HepG2 (cell line): ENCODE data around the gene SECTM1. TPM values are rescaled to one million over a fixed set of nuclear protein-coding genes. Genes with fewer than 3 reads are reported as not detected.

Experiments used
- ARHGAP35 ChIP-seq: sonication (generic); formaldehyde crosslinking; IDR thresholded peaks from 2 replicates; pipeline ENCODE4 v1.9.0; 2022; ENCODE audit warnings: mild to moderate bottlenecking, inconsistent platforms, moderate library complexity, missing genetic modification reagents, borderline replicate concordance
- BCL6 ChIP-seq: IDR thresholded peaks from 2 replicates; pipeline ENCODE4 v1.6.1; 2016; ENCODE audit warnings: missing genetic modification reagents, missing compliant biosample characterization
- KDM4B ChIP-seq: sonication (generic); formaldehyde crosslinking; IDR thresholded peaks from 2 replicates; pipeline ENCODE4 v1.4.0; 2020; ENCODE audit warnings: missing genetic modification reagents
- PHF21A ChIP-seq: sonication (generic); formaldehyde crosslinking; IDR thresholded peaks from 2 replicates; pipeline ENCODE4 v1.5.0; 2020; ENCODE audit warnings: mild to moderate bottlenecking, missing genetic modification reagents
- U2AF1 ChIP-seq: fragments of 200-400 bp; formaldehyde crosslinking; optimal IDR thresholded peaks from 2 replicates; pipeline ENCODE3; 2017; ENCODE audit warnings: mild to moderate bottlenecking, low read depth, low read length
- ZBTB7A ChIP-seq: sonication (generic); formaldehyde crosslinking; IDR thresholded peaks from 2 replicates; pipeline ENCODE4 v1.8.0; 2022; ENCODE audit warnings: mild to moderate bottlenecking, missing genetic modification reagents
- ZNF234 ChIP-seq: sonication (generic); formaldehyde crosslinking; conservative IDR thresholded peaks from 2 replicates; pipeline ENCODE4 v1.5.1; 2020; ENCODE audit warnings: mild to moderate bottlenecking, missing genetic modification reagents
- ZNF678 ChIP-seq: sonication (generic); formaldehyde crosslinking; IDR thresholded peaks from 2 replicates; pipeline ENCODE4 v1.4.0; 2020; ENCODE audit warnings: mild to moderate bottlenecking, missing genetic modification reagents
- polyA plus RNA-seq, 8 experiments: library from polyadenylated mRNA; depleted of rRNA in 3 of 8; stranded (reverse) in 7 of 8; unstranded in 1 of 8; fragments of >200 nt; fragmentation: Illumina TruSeq in 4 of 8; extraction: Trizol in 4 of 8; gene quantifications; 2 replicates each; pipeline versions ENCODE4 v1.2.1 to v1.2.3, GENCODE V29; 2011 to 2016; ENCODE audit warnings: low read depth in 4 of 8, missing spikeins in 1 of 8, mixed read lengths in 1 of 8; ENCODE audit not compliant: insufficient read depth in 1 of 8
- total RNA-seq, 5 experiments: library from RNA; depleted of rRNA; stranded (reverse); fragments of >200 nt; fragmentation: Illumina TruSeq; extraction: Trizol; gene quantifications; 2 replicates each; pipeline ENCODE4 v1.2.3, GENCODE V29; 2016; ENCODE audit warnings: low read depth in 1 of 5
- TF ChIP-seq, protein P1 (sequence below), 2 experiments: fragments of 450-650 bp in 1 of 2; sonication (generic) in 1 of 2; formaldehyde crosslinking in 1 of 2; IDR thresholded peaks; 2 replicates each; pipeline versions ENCODE4 v1.6.1 to v1.8.0; 2016 to 2022; ENCODE audit warnings: antibody characterized with exemption in 1 of 2, mild to moderate bottlenecking in 1 of 2, missing genetic modification reagents in 1 of 2
- TF ChIP-seq, protein P2 (sequence below): sonication (generic); formaldehyde crosslinking; IDR thresholded peaks from 2 replicates; pipeline ENCODE4 v1.5.0; 2020; ENCODE audit warnings: mild to moderate bottlenecking, missing genetic modification reagents
- TF ChIP-seq, protein P3 (sequence below): sonication (generic); formaldehyde crosslinking; IDR thresholded peaks from 2 replicates; pipeline ENCODE4 v1.4.0; 2020; ENCODE audit warnings: mild to moderate bottlenecking, missing genetic modification reagents
- TF ChIP-seq, protein P4 (sequence below): sonication (generic); formaldehyde crosslinking; IDR thresholded peaks from 2 replicates; pipeline ENCODE4 v1.9.0; 2022; ENCODE audit warnings: missing genetic modification reagents, mild to moderate bottlenecking, borderline replicate concordance
- TF ChIP-seq, protein P5 (sequence below): sonication (generic); formaldehyde crosslinking; IDR thresholded peaks from 2 replicates; pipeline ENCODE4 v1.4.0; 2020; ENCODE audit warnings: mild to moderate bottlenecking, missing genetic modification reagents, borderline replicate concordance

The SECTM1 gene
- total and polyA plus RNA-seq, 2 of the 13 experiments (the other 11 are each of a cell fraction or from before 2014, with no cell fraction given): 3.5 to 5.3 TPM

DNA sequence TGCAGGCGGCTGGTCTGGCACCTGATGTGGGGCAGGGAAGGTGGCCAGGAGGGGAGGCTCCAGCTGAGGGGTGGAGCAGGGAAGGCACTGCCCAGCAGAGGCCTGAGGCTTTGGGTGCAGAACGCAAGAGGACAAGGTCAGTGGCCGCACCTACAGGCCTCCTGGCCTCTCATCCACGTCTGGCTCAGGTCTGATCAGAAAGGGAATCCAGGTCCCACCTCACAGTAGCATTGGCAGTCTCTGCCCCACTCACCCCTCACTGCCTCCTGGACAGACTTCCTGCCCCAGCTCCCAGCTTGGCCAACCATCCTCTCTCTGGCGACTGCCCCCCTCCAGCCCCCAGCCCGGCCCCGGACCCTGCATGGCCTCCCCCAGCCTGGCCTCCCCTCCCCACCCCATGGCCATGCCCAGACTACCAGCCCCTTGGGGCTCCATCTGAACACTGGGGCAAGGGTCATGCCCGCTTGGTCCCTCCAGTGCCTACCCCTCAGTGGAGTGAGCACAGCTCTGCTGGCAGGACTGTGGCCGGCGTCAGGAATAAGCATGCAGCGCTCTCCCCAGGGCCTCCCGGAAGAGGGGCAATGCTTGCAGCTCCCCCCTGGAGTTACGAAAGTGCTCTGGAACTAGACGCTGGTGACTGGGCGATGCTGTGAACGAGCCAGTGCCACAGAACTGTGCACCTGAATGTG is 42.6 kb upstream of the SECTM1 start (continued):
- TF ChIP-seq, protein P1, sequence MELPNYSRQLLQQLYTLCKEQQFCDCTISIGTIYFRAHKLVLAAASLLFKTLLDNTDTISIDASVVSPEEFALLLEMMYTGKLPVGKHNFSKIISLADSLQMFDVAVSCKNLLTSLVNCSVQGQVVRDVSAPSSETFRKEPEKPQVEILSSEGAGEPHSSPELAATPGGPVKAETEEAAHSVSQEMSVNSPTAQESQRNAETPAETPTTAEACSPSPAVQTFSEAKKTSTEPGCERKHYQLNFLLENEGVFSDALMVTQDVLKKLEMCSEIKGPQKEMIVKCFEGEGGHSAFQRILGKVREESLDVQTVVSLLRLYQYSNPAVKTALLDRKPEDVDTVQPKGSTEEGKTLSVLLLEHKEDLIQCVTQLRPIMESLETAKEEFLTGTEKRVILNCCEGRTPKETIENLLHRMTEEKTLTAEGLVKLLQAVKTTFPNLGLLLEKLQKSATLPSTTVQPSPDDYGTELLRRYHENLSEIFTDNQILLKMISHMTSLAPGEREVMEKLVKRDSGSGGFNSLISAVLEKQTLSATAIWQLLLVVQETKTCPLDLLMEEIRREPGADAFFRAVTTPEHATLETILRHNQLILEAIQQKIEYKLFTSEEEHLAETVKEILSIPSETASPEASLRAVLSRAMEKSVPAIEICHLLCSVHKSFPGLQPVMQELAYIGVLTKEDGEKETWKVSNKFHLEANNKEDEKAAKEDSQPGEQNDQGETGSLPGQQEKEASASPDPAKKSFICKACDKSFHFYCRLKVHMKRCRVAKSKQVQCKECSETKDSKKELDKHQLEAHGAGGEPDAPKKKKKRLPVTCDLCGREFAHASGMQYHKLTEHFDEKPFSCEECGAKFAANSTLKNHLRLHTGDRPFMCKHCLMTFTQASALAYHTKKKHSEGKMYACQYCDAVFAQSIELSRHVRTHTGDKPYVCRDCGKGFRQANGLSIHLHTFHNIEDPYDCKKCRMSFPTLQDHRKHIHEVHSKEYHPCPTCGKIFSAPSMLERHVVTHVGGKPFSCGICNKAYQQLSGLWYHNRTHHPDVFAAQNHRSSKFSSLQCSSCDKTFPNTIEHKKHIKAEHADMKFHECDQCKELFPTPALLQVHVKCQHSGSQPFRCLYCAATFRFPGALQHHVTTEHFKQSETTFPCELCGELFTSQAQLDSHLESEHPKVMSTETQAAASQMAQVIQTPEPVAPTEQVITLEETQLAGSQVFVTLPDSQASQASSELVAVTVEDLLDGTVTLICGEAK (IDR thresholded peaks at IDR 0.05): no peak
- TF ChIP-seq, protein P1 (CRISPR knock-in tag; IDR thresholded peaks at IDR 0.05): no peak
- no peak for TF ChIP-seq ZNF678 (CRISPR knock-in tag)
- TF ChIP-seq, protein P2, sequence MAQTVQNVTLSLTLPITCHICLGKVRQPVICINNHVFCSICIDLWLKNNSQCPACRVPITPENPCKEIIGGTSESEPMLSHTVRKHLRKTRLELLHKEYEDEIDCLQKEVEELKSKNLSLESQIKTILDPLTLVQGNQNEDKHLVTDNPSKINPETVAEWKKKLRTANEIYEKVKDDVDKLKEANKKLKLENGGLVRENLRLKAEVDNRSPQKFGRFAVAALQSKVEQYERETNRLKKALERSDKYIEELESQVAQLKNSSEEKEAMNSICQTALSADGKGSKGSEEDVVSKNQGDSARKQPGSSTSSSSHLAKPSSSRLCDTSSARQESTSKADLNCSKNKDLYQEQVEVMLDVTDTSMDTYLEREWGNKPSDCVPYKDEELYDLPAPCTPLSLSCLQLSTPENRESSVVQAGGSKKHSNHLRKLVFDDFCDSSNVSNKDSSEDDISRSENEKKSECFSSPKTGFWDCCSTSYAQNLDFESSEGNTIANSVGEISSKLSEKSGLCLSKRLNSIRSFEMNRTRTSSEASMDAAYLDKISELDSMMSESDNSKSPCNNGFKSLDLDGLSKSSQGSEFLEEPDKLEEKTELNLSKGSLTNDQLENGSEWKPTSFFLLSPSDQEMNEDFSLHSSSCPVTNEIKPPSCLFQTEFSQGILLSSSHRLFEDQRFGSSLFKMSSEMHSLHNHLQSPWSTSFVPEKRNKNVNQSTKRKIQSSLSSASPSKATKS (CRISPR knock-in tag): no peak
- TF ChIP-seq, protein P3, sequence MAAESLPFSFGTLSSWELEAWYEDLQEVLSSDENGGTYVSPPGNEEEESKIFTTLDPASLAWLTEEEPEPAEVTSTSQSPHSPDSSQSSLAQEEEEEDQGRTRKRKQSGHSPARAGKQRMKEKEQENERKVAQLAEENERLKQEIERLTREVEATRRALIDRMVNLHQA (CRISPR knock-in tag): no peak
- no peak for TF ChIP-seq ARHGAP35 (CRISPR knock-in tag)
- TF ChIP-seq, protein P4, sequence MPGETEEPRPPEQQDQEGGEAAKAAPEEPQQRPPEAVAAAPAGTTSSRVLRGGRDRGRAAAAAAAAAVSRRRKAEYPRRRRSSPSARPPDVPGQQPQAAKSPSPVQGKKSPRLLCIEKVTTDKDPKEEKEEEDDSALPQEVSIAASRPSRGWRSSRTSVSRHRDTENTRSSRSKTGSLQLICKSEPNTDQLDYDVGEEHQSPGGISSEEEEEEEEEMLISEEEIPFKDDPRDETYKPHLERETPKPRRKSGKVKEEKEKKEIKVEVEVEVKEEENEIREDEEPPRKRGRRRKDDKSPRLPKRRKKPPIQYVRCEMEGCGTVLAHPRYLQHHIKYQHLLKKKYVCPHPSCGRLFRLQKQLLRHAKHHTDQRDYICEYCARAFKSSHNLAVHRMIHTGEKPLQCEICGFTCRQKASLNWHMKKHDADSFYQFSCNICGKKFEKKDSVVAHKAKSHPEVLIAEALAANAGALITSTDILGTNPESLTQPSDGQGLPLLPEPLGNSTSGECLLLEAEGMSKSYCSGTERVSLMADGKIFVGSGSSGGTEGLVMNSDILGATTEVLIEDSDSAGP: peak; percentile 10; the same call in 1 of the 2 replicates
- no peak for TF ChIP-seq ZNF234 (CRISPR knock-in tag)
- TF ChIP-seq, protein P5, sequence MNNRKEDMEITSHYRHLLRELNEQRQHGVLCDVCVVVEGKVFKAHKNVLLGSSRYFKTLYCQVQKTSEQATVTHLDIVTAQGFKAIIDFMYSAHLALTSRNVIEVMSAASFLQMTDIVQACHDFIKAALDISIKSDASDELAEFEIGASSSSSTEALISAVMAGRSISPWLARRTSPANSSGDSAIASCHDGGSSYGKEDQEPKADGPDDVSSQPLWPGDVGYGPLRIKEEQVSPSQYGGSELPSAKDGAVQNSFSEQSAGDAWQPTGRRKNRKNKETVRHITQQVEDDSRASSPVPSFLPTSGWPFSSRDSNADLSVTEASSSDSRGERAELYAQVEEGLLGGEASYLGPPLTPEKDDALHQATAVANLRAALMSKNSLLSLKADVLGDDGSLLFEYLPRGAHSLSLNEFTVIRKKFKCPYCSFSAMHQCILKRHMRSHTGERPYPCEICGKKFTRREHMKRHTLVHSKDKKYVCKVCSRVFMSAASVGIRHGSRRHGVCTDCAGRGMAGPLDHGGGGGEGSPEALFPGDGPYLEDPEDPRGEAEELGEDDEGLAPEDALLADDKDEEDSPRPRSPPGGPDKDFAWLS: no peak
- TF ChIP-seq BCL6 (CRISPR knock-in tag): peak; percentile 60
- 0 out of 2 replicates have a peak, but pooled peaks have one; percentile 53 for TF ChIP-seq PHF21A
- TF ChIP-seq ZBTB7A (CRISPR knock-in tag): peak; percentile 90; the same call in 1 of the 2 replicates
- no peak for TF ChIP-seq U2AF1
- no peak for TF ChIP-seq KDM4B (CRISPR knock-in tag)
